MCF 10A (cell line): ENCODE results near the gene RAPH1. TPM values are rescaled to one million over a fixed set of nuclear protein-coding genes. Genes with fewer than 3 reads are reported as not detected.
"Not testable (repeated sequence)": the region's sequence is repeated elsewhere in the genome, so short reads cannot be mapped to it uniquely, and the experiment has no call there.

Source experiments
- BruUV-seq: library from RNA; stranded (reverse); fragments of 400-500 nt; replicated peaks from 2 replicates; lab custom pipeline; 2021; lab: Mats Ljungman, UMichigan
- CTCF ChIA-PET: fragments of 300-600 bp; sonication (Branson Sonifier 250); formaldehyde crosslinking; extraction: SDS; loops from one replicate; lab custom pipeline; 2021; ENCODE audit warnings: antibody characterized with exemption, inconsistent platforms; lab: Yijun Ruan, JAX
- POLR2A ChIA-PET: fragments of 300-600, 350-650 bp; sonication (Branson Sonifier 250); formaldehyde crosslinking; extraction: SDS; loops from one replicate; lab custom pipeline; 2020; ENCODE audit warnings: antibody characterized with exemption, inconsistent platforms; lab: Yijun Ruan, JAX
- DNase-seq: peaks from one replicate; pipeline ENCODE4 v3.0.0-alpha.2; 2018; ENCODE audit not compliant: unreplicated experiment
- H3K27ac Mint-ChIP-seq: one replicate; pipeline ENCODE4 v1.8.0; 2022; ENCODE audit warnings: mild to moderate bottlenecking, low read depth, mixed read lengths; ENCODE audit not compliant: unreplicated experiment
- H3K27me3 Mint-ChIP-seq: one replicate; pipeline ENCODE4 v1.8.0; 2022; ENCODE audit warnings: mixed read lengths; ENCODE audit not compliant: insufficient read depth, unreplicated experiment
- H3K36me3 Mint-ChIP-seq: one replicate; pipeline ENCODE4 v1.8.0; 2022; ENCODE audit warnings: mild to moderate bottlenecking, moderate library complexity, mixed read lengths; ENCODE audit not compliant: insufficient read depth, unreplicated experiment
- H3K4me1 Mint-ChIP-seq: one replicate; pipeline ENCODE4 v1.8.0; 2022; ENCODE audit warnings: mixed read lengths; ENCODE audit not compliant: insufficient read depth, unreplicated experiment
- H3K4me3 Mint-ChIP-seq: one replicate; pipeline ENCODE4 v1.8.0; 2022; ENCODE audit warnings: mild to moderate bottlenecking, moderate library complexity, mixed read lengths; ENCODE audit not compliant: unreplicated experiment
- H3K9me3 Mint-ChIP-seq: one replicate; pipeline ENCODE4 v1.8.0; 2022; ENCODE audit warnings: mixed read lengths; ENCODE audit not compliant: unreplicated experiment
- CTCF ChIP-seq: fragments of 200-600 bp; IDR thresholded peaks from one replicate; pipeline ENCODE4 v1.8.0; 2022; ENCODE audit warnings: antibody characterized with exemption, mild to moderate bottlenecking; ENCODE audit not compliant: unreplicated experiment
- intact Hi-C: fragments of 100-400 bp; cut with micrococcal nuclease; formaldehyde crosslinking; loops from 2 replicates; pipeline ENCODE4 v1.14.1; 2022
- total RNA-seq: library from RNA; stranded (reverse); gene quantifications from 2 replicates; pipeline ENCODE4 v1.2.3, GENCODE V29; 2022

The RAPH1 gene
- total RNA-seq, 1 experiment from 2014 or later: 79.8 TPM

GRCh38 chr2:203510256-203510940, 24.7 kb downstream of the RAPH1 start:
- Mint-ChIP-seq H3K9me3 (peaks cover 5% of the 10 kb centered on the region), H3K27ac (no peak overlapping the region), H3K36me3 (peaks cover 5% of the 10 kb centered on the region), H3K27me3 (no peaks in the 10 kb centered on the region), H3K4me3 (no peak overlapping the region), H3K4me1 (peaks cover 6% of the 10 kb centered on the region)
- no TSS peak for BruUV-seq
- ChIA-PET CTCF (interaction anchor here (1.0 to 1.1 kb wide), 2 partner anchors 26 to 306 kb away, joined by 3 to 5 read pairs; no protein-coding TSS in a partner anchor), POLR2A (interaction anchor here (1.0 kb wide), 1 partner anchor 10 kb away, joined by 4 read pairs; no protein-coding TSS in a partner anchor)
- no peak for DNase-seq
- intact Hi-C loops: no loop called here
- TF ChIP-seq CTCF: no peak

- H3K4me1 Mint-ChIP-seq, H3K9me3 Mint-ChIP-seq, H3K27ac Mint-ChIP-seq, H3K4me3 Mint-ChIP-seq, DNase-seq, CTCF ChIA-PET, intact Hi-C loops, POLR2A ChIA-PET, H3K27me3 Mint-ChIP-seq, BruUV-seq: not testable (repeated sequence)
- peaks cover 11% of the 10 kb centered on the region for H3K36me3 Mint-ChIP-seq
Observed at GRCh38 chr2:203503460-203503859, 31.6 kb downstream of the RAPH1 start.

DNA sequence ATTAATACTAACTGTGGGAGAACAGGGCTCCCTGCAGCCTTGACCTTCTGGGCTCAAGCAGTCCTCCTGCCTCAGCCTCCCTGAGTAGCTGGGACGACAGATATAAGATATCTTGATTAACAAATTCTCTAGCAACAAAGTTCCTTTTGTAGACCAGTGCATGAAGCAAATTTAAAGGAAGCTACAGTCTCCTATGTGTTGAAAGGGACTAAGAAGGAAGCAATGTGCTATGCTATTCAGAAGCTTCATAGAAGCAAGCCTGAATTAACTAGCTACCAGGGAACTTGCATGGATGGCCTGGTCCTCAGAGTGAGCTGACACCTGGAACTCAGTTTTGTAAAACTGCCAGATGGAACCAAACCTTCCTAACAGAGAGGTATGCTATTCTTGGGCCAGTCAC, 33.2 kb downstream of the RAPH1 start:
- BruUV-seq: no TSS peak
- Mint-ChIP-seq H3K36me3 (peaks cover 6% of the 10 kb centered on the region), H3K27ac (no peak overlapping the region), H3K4me1 (peaks cover 12% of the 10 kb centered on the region), H3K9me3 (peaks cover 8% of the 10 kb centered on the region), H3K27me3 (no peaks in the 10 kb centered on the region), H3K4me3 (no peak overlapping the region)
- ChIA-PET POLR2A (interaction anchor here (0.9 kb wide), 1 partner anchor 31 kb away, joined by 3 read pairs; no protein-coding TSS in a partner anchor), CTCF (interaction anchor here (0.6 to 0.7 kb wide), 4 partner anchors 17 to 473 kb away, joined by 3 to 4 read pairs (median 4); no protein-coding TSS in a partner anchor)
- intact Hi-C loops: no loop called here
- TF ChIP-seq CTCF: no peak
- no peak for DNase-seq

GRCh38 chr2:203500951-203501350, 34.1 kb downstream of the RAPH1 start:
- H3K27me3 Mint-ChIP-seq: no peaks in the 10 kb centered on the region
- peaks cover 6% of the 10 kb centered on the region for H3K36me3 Mint-ChIP-seq
- peaks cover 12% of the 10 kb centered on the region for H3K4me1 Mint-ChIP-seq
- no peak for TF ChIP-seq CTCF
- POLR2A ChIA-PET: no interaction called here
- no peak overlapping the region for H3K27ac Mint-ChIP-seq
- no peak for DNase-seq
- CTCF ChIA-PET: interaction anchor here (0.6 kb wide), 2 partner anchors 8 to 312 kb away, joined by 3 to 4 read pairs; no protein-coding TSS in a partner anchor
- H3K9me3 Mint-ChIP-seq: peaks cover 8% of the 10 kb centered on the region
- BruUV-seq: no TSS peak
- no peak overlapping the region for H3K4me3 Mint-ChIP-seq
- intact Hi-C loops: no loop called here
